ENCODE data around the gene ATP9B.
"Not testable (repeated sequence)": the region's sequence is repeated elsewhere in the genome, so short reads cannot be mapped to it uniquely, and the experiment has no call there.

The ATP9B gene

GRCh38 chr18:79071503-79072210, 2.5 kb downstream of the ATP9B start:
- DNase-seq, result no peak

DNA sequence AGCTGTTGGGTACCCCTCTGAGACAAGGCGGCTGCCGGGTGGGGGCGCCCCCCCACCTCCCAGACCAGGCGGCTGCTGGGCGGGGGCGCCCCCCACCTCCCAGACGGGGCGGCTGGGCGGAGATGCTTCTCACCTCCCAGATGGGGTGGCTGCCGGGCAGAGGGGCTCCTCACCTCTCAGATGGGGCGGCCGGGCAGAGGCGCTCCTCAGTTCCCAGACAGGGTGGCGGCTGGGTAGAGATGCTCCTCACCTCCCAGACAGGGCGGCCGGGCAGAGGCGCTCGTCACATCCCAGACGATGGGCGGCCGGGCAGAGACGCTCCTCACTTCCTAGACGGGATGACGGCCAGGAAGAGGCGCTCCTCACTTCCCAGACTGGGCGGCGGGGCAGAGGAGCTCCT, 3.5 kb downstream of the ATP9B start:
- DNase-seq, result not testable (repeated sequence)

GRCh38 chr18:79077181-79077580, 8.0 kb downstream of the ATP9B start:
- no peak for DNase-seq

- DNase-seq, result not testable (repeated sequence)
Observed at GRCh38 chr18:79078791-79079190, 9.6 kb downstream of the ATP9B start.

GRCh38 chr18:79092874-79093273, 23.7 kb downstream of the ATP9B start:
- DNase-seq, result no peak

DNA sequence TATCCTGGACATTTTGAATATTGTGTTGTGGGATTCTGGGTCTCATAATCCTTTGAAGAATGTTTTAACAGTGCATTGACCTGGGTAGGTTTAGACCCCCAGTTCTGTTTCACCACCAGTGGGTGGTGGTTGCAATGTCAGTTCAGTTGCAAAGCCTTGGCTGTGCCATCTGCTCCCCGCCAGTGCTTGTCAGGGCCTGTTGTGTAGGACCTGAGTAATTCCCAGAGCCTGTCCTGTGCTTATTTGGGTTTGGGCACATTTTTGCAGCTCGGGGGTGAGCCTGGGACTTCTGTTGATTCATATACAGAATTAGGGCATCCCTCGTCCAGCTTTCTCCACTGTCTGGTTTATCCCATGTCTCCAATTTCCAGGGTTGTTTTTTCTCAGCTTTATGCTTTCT, 24.8 kb downstream of the ATP9B start:
- no peak for DNase-seq

GRCh38 chr18:79095216-79095615, 26.0 kb downstream of the ATP9B start:
- no peak for DNase-seq

DNA sequence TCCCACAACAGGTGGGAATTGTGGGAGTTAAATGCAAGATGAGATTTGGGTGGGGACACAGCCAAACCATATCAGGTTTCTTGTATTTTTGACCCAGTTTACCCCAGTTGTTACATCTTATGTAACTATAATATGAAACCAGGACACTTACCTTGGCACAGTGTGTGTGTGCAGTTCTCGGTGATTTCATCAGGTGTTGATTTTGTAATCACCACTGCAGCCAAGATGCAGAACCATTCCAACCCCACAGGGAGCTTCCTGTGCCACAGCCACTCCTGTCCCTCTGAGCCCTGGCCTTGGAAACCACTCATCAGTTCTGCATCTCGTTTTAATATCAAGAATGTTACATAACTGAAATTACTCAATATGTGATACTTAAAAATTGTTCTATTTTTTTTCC, 31.8 kb downstream of the ATP9B start:
- no peak for DNase-seq

- DNase-seq, result no peak
Observed at GRCh38 chr18:79102886-79103285, 33.7 kb downstream of the ATP9B start.

- no peak for DNase-seq
Observed at GRCh38 chr18:79104137-79104536, 34.9 kb downstream of the ATP9B start.

DNA sequence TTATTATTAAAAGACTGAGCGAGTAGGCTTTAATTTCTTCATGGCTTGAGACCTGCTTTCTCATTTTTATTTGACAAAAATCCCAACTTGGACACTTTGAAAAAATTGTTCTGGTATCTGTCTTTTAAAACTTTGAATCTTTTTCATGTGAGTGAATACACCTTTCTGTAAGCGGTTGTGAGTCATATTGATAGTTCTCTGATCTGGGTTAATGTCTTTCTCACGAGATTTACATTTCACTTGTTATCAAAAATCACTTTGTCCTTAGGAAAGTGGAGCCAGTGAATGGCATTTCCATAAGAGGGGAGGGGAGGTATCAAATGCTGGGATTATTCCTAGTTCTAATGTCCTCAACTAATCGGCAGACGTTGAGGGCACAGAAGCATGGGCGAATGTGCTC, 36.3 kb downstream of the ATP9B start:
- DNase-seq, result no peak

- DNase-seq, result no peak
Observed at GRCh38 chr18:79106084-79106483, 36.9 kb downstream of the ATP9B start.

DNA sequence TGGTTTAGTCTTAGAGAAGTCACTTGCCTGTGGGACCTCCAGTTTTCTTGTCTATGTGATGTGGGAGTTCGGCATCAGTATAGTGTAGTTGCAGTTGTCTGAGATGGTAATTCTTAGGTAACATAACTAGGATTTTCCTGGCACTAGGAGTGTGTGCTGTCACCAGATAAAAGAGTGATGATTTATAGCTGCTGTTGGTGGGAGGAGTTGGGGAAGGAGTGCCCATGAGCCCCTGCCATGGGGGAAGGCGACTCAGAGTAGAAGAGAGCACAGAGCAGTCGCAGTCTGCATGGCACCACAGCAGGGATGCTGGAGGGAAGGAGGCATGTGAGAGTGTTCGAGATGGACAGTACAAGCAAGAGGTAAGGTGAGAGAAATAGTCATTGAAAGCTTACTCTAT, 38.7 kb downstream of the ATP9B start:
- no peak for DNase-seq

- no peak for DNase-seq
Observed at GRCh38 chr18:79108549-79109215, 39.5 kb downstream of the ATP9B start.

DNA sequence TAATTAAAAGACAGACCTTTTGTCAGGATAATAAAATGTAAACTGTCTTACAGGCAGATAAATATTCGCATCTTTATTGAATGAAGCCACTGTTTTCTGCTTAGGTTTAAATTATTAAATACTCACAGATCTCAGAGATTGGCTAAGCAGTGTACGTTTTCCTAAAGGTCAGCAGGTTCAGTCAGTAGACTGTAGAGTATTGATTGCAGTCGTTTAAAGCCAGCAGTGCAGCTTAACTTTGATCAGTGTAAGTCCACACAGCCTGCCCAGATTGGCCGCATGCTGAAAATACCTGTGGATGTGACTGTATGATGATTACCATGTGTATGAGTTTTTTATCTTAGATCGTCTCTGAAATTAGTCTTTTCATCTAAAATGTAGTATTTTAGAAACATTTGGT, 42.3 kb downstream of the ATP9B start:
- no peak for DNase-seq

DNA sequence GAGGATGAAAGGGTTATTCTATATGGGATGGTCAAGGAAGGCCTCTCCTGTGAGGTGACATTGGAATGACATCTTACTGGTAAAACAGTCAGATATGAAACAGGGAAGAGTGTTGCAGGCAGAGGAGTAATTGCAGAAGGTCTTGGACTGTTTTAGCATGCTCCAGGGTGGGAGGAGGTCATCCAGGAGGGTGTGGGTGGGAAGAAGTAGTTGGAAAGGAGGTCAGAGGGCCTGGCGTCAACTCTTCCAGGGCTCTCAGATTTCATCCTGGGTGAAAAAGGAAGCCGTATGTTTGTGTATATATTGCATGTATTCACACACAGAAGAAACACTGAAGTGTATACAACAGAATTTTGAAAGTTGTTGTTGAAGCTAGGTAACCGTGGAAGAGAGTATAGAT, 48.2 kb downstream of the ATP9B start:
- DNase-seq, result no peak

- no peak for DNase-seq
Observed at GRCh38 chr18:79117788-79118187, 48.6 kb downstream of the ATP9B start.

DNA sequence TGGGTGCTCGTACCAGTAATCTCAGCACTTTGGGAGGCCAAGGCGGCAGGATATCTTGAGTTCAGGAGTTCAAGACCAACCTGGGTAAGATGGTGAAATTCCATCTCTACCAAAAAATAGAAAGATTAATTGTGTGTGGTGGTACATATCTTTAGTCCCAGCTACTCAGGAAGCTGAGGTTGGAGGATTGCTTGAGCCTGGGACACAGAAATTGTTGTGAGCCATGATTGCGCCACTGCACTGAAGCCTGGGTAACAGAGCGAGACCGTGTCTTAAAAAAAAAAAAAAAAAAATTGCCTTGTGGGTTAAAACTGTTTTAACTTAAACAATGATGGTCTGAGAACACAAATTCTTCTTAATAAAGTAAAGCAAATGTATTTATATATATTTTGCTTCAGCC, 49.6 kb downstream of the ATP9B start:
- no peak for DNase-seq

DNA sequence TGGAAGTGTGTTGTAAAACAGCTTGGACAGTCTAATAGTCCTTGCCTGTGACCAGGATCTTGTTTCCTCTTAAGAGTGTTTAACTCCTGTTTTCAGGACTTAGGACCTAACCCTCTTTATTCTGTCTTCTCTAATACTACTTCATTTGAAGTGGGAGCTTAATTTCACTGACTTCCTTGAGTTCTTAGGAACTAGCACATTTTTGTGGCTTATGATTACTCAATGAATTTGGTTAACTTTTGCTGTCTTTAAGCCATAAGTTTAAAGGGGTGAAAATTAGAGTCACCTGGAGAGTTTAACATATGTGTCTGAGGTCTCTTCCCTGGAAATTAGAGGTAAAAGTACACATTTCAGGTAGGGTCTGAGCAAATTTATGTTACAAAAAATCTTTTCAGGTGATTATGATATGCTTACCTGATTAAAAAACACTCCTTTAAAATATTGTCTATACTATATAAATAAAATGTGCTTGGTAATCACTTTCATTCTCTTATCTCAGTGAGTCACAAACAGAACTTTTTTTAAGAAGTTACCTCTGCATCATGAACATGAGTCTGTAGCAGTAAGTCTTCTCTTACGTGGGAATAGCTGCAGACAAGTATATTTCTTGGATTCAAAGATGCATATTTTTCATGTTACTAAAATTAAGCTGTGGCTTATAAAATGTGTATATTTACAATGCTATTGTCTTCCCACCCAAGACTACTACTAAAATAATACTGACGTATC, 52.7 kb downstream of the ATP9B start:
- no peak for DNase-seq

DNA sequence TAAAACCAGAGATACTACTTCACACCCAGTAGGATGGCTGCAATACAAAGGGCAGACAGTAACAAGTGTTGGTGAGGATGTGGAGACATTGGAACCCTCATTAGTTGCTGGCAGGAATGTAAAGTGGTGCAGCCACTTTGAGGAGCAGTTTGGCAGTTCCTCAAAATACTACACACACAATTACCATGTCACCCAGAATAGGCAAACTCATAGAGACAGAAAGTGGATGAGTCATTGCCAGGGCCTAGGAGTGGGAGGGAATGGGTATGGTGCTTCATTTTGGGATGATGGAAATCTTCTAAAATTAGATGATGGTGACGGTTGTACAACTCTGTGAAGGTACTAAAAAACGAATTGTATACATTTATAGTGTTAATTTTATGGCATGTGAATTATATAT, 54.8 kb downstream of the ATP9B start:
- no peak for DNase-seq

- DNase-seq, result no peak
Observed at GRCh38 chr18:79129120-79129519, 59.9 kb downstream of the ATP9B start.

DNA sequence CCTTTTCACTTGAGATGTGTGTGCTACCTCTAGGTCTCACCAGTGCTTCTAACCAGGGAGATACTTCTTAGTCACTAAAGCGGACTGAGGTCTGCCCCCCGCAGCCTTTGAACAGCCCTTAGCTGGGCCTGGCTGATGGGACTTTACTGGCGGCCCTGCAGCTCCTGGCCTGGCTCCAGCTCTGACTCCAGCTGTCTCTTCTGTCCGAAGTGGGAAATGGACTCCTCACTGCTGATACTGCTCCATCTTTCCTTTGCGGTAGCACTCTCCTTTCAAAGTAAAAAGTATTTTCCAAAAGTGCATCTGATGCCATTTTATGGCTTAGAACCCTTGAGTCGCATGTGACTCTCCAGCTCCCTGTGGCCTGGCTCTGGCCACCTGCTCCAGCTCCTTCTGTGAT, 64.5 kb downstream of the ATP9B start:
- DNase-seq, result no peak

- DNase-seq, result no peak
Observed at GRCh38 chr18:79135924-79136323, 66.7 kb downstream of the ATP9B start.

DNA sequence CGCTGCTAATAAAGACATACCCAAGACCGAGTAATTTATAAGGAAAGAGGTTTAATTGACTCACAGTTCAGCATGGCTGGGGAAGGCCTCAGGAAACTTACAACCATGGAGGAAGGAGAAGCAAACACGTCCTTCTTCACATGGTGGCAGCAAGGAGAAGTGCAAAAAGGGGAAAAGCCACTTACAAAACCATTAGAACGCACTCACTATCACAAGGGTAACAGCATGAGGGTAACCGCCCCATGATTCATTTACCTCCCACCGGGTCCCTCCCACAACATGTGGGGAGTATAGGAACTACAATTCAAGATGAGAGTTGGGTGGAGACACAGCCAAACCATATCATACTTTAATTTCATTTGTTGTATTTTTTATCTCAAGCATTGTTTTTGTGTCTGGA, 67.5 kb downstream of the ATP9B start:
- no peak for DNase-seq

Data from NCI-H187 treated with DMSO at 0.1 percent for 48 hours (cell line).